Dendritic cell treated with granulocyte-macrophage colony-stimulating factor and Interleukin-4, amounts not matched to agents 40 ng/mL and 50 ng/mL, for 4 days (primary cell): ENCODE measurements around the gene PSG1.
"Not testable (repeated sequence)": the region's sequence is repeated elsewhere in the genome, so short reads cannot be mapped to it uniquely, and the experiment has no call there.

Experiments
- H3K27ac Mint-ChIP-seq: one replicate; pipeline ENCODE4 v1.8.0; 2022; ENCODE audit warnings: mild to moderate bottlenecking, mixed read lengths
- H3K27me3 Mint-ChIP-seq: one replicate; pipeline ENCODE4 v1.8.0; 2022; ENCODE audit warnings: mild to moderate bottlenecking, mixed read lengths
- H3K36me3 Mint-ChIP-seq: one replicate; pipeline ENCODE4 v1.8.0; 2022; ENCODE audit warnings: low read depth, mixed read lengths
- H3K4me1 Mint-ChIP-seq: one replicate; pipeline ENCODE4 v1.8.0; 2022; ENCODE audit warnings: low read depth, mixed read lengths
- H3K4me3 Mint-ChIP-seq: one replicate; pipeline ENCODE4 v1.8.0; 2022; ENCODE audit warnings: mild to moderate bottlenecking, moderate library complexity, mixed read lengths
- H3K9me3 Mint-ChIP-seq: one replicate; pipeline ENCODE4 v1.8.0; 2022; ENCODE audit warnings: mixed read lengths
- intact Hi-C: fragments of 100-400 bp; cut with micrococcal nuclease; formaldehyde crosslinking; loops from one replicate; pipeline ENCODE4 v1.15.0; 2022

The PSG1 gene

GRCh38 chr19:42819960-42820650, 59.4 kb downstream of the PSG1 start:
- intact Hi-C loops, H3K27me3 Mint-ChIP-seq, H3K4me3 Mint-ChIP-seq, H3K9me3 Mint-ChIP-seq, H3K27ac Mint-ChIP-seq, H3K36me3 Mint-ChIP-seq, H3K4me1 Mint-ChIP-seq: not testable (repeated sequence)

- Mint-ChIP-seq H3K27me3 (no peaks in the 10 kb centered on the region), H3K9me3 (no peaks in the 10 kb centered on the region), H3K27ac (no peak overlapping the region), H3K4me3 (no peak overlapping the region), H3K36me3 (no peaks in the 10 kb centered on the region), H3K4me1 (no peaks in the 10 kb centered on the region)
- intact Hi-C loops, result no loop called here
Measured at GRCh38 chr19:42816894-42817293, 62.6 kb downstream of the PSG1 start.
